ENCODE data around the gene SRPK1. TPM values are rescaled to one million over a fixed set of nuclear protein-coding genes. Genes with fewer than 3 reads are reported as not detected.
A peak's percentile ranks its signal among the peaks of the same experiment; 100 is the strongest.

The SRPK1 gene
- total RNA-seq, 1 donor from 2014 or later: 51.5 TPM

- Mint-ChIP-seq H3K27me3 (peaks cover 31% of the 10 kb centered on the region), H3K36me3 (ENCODE audit: low read depth) (no peaks in the 10 kb centered on the region), H3K9me3 (no peaks in the 10 kb centered on the region), H3K27ac (no peak overlapping the region), H3K4me1 (peaks cover under 1% of the 10 kb centered on the region), H3K4me3 (no peak overlapping the region)
- intact Hi-C loops (cut with micrococcal nuclease): no loop called here
- POLR2A ChIA-PET: no interaction called here
- CTCF ChIA-PET: no interaction called here
- ATAC-seq (ENCODE audit: low read depth) (no peak), DNase-seq (no peak)
- TF ChIP-seq, protein P1, sequence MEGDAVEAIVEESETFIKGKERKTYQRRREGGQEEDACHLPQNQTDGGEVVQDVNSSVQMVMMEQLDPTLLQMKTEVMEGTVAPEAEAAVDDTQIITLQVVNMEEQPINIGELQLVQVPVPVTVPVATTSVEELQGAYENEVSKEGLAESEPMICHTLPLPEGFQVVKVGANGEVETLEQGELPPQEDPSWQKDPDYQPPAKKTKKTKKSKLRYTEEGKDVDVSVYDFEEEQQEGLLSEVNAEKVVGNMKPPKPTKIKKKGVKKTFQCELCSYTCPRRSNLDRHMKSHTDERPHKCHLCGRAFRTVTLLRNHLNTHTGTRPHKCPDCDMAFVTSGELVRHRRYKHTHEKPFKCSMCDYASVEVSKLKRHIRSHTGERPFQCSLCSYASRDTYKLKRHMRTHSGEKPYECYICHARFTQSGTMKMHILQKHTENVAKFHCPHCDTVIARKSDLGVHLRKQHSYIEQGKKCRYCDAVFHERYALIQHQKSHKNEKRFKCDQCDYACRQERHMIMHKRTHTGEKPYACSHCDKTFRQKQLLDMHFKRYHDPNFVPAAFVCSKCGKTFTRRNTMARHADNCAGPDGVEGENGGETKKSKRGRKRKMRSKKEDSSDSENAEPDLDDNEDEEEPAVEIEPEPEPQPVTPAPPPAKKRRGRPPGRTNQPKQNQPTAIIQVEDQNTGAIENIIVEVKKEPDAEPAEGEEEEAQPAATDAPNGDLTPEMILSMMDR (IDR thresholded peaks at IDR 0.05): no peak
These were observed 111.1 kb downstream of the SRPK1 start for GRCh38 chr6:35809809-35810208.

- TF ChIP-seq, protein P1 (IDR thresholded peaks at IDR 0.05): no peak
- DNase-seq (no peak), ATAC-seq (ENCODE audit: low read depth) (no peak)
- Mint-ChIP-seq H3K27me3 (peaks cover 32% of the 10 kb centered on the region), H3K36me3 (ENCODE audit: low read depth) (no peaks in the 10 kb centered on the region), H3K4me1 (peaks cover 2% of the 10 kb centered on the region), H3K9me3 (no peaks in the 10 kb centered on the region), H3K27ac (no peak overlapping the region), H3K4me3 (no peak overlapping the region)
- POLR2A ChIA-PET: no interaction called here
- intact Hi-C loops (cut with micrococcal nuclease): no loop called here
- CTCF ChIA-PET: no interaction called here
These were observed 112.2 kb downstream of the SRPK1 start for GRCh38 chr6:35808688-35809087.

DNA sequence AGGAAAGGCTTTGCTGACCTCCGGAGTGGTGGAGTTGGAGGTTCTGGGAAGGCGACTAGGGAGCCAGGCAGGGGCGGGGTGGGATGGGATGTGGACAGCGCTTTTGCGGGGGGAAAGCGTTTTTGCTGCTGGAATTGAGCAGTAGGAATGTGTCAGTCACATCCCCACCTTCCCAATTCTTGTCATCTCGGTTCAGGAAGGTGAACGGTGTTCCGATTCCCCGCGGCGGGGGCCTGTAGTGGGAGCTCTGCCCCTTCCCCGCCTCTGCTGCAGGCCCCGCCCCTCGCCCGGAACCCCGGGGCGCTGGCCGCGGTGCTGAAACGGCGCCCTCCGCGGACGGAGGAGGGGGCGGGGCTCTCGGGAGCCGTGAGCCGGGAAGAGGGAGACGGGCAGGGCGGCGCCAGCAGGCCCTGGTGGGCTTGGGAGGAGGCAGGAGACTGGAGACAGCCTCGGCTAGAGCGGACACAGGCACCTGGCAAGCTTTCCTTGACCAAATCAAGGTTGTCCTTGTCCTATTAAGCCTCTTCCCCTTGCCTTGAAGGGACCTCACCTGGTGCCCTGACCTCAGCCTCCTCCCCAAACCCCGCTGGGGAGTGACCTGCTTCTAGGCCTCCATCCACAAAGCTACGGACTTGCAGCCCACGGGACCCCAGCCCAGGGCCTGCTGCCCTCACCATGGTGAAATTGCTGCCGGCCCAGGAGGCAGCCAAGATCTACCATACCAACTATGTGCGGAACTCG is 115.7 kb downstream of the SRPK1 start, which contains the start of gene LHFPL5:
Gene LHFPL5 (plus strand): TSS at position 357 of the 741 bp plus-strand sequence. CDS start 319 bp downstream, at position 676.
- no peaks in the 10 kb centered on the region for H3K9me3 Mint-ChIP-seq
- H3K4me1 Mint-ChIP-seq: peaks cover 2% of the 10 kb centered on the region
- H3K27ac Mint-ChIP-seq: no peak within 1 kb of the TSS
- DNase-seq (peak; percentile 45), ATAC-seq (ENCODE audit: low read depth) (peak; percentile 68)
- POLR2A ChIA-PET: no interaction called here
- H3K36me3 Mint-ChIP-seq (ENCODE audit: low read depth): no peaks in the 10 kb centered on the region
- TF ChIP-seq, protein P1 (IDR thresholded peaks at IDR 0.05): no peak
- CTCF ChIA-PET: no interaction called here
- peak within 1 kb of the TSS; percentile 13 for H3K4me3 Mint-ChIP-seq
- intact Hi-C loops (cut with micrococcal nuclease): no loop called here
- H3K27me3 Mint-ChIP-seq: peaks cover 27% of the 10 kb centered on the region

GRCh38 chr6:35801148-35801547 is 119.8 kb downstream of the SRPK1 start:
- ATAC-seq (ENCODE audit: low read depth) (no peak), DNase-seq (no peak)
- TF ChIP-seq, protein P1 (IDR thresholded peaks at IDR 0.05): no peak
- no peaks in the 10 kb centered on the region for H3K36me3 Mint-ChIP-seq (ENCODE audit: low read depth)
- ChIA-PET POLR2A (no interaction called here), CTCF (no interaction called here)
- intact Hi-C loops (cut with micrococcal nuclease): no loop called here
- H3K4me1 Mint-ChIP-seq: peaks cover 2% of the 10 kb centered on the region
- H3K27me3 Mint-ChIP-seq: peaks cover 11% of the 10 kb centered on the region
- H3K4me3 Mint-ChIP-seq: no peak overlapping the region
- no peak overlapping the region for H3K27ac Mint-ChIP-seq
- H3K9me3 Mint-ChIP-seq: no peaks in the 10 kb centered on the region

DNA sequence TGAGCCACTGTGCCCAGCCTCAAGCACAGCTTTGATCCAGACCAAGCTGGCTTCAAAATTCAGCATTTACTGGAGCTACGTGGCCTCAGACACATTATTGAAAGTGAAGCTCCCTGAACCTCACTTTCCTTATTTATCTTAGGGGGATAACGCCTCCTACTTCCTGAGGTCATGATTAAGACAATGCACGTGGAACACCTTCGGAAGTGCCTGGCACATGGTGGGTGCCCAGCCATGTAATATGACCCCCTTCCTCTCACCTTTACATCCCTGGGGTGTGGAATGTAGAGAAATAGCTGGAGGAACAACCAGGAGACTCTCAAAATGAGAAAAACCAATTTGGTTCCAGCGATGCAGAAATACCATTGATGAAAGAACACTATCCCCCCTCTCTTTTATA is 122.2 kb downstream of the SRPK1 start:
- H3K27me3 Mint-ChIP-seq: peaks cover 6% of the 10 kb centered on the region
- ATAC-seq (ENCODE audit: low read depth): no peak
- H3K4me3 Mint-ChIP-seq: no peak overlapping the region
- POLR2A ChIA-PET: interaction anchor here (0.5 kb wide), 1 partner anchor 14 kb away, joined by 6 read pairs; no protein-coding TSS in a partner anchor
- intact Hi-C loops (cut with micrococcal nuclease): no loop called here
- TF ChIP-seq, protein P1 (IDR thresholded peaks at IDR 0.05): no peak
- CTCF ChIA-PET: no interaction called here
- no peak overlapping the region for H3K27ac Mint-ChIP-seq
- H3K9me3 Mint-ChIP-seq: no peaks in the 10 kb centered on the region
- no peaks in the 10 kb centered on the region for H3K36me3 Mint-ChIP-seq (ENCODE audit: low read depth)
- no peak for DNase-seq
- H3K4me1 Mint-ChIP-seq: no peaks in the 10 kb centered on the region

Measured in activated B cell treated with CpG ODN at 0.5 μM for 24 hours (primary cell).